HEK293T (cell line): ENCODE measurements around the gene WBP11.

Experiments used
- ARNT ChIP-seq: fragments of 450-650 bp; IDR thresholded peaks from 2 replicates; pipeline ENCODE4 v1.6.1; 2017; ENCODE audit warnings: mild to moderate bottlenecking
- BHLHE40 ChIP-seq: fragments of 450-650 bp; IDR thresholded peaks from 2 replicates; pipeline ENCODE4 v1.6.1; 2016; ENCODE audit warnings: mild to moderate bottlenecking, moderate library complexity, borderline replicate concordance
- CTBP1 ChIP-seq: fragments of 450-650 bp; IDR thresholded peaks from 2 replicates; pipeline ENCODE4 v1.6.1; 2016; ENCODE audit warnings: borderline replicate concordance
- ELF4 ChIP-seq: fragments of 450-650 bp; IDR thresholded peaks from 2 replicates; pipeline ENCODE4 v1.6.1; 2017; ENCODE audit warnings: antibody characterized with exemption
- FOXA1 ChIP-seq: fragments of 450-650 bp; IDR thresholded peaks from 2 replicates; pipeline ENCODE4 v1.6.1; 2016; ENCODE audit warnings: mild to moderate bottlenecking
- FOXM1 ChIP-seq: fragments of 450-650 bp; IDR thresholded peaks from 2 replicates; pipeline ENCODE4 v1.6.1; 2017; ENCODE audit warnings: mild to moderate bottlenecking, borderline replicate concordance
- L3MBTL2 ChIP-seq: fragments of 450-650 bp; conservative IDR thresholded peaks from 2 replicates; pipeline ENCODE4 v1.6.1; 2016; ENCODE audit warnings: mild to moderate bottlenecking
- NFRKB ChIP-seq: fragments of 450-650 bp; IDR thresholded peaks from 2 replicates; pipeline ENCODE4 v1.6.1; 2016; ENCODE audit warnings: mild to moderate bottlenecking, moderate library complexity
- SP1 ChIP-seq: fragments of 450-650 bp; IDR thresholded peaks from 2 replicates; pipeline ENCODE4 v1.6.1; 2017
- SUZ12 ChIP-seq: fragments of 450-650 bp; IDR thresholded peaks from 2 replicates; pipeline ENCODE4 v1.6.1; 2016; ENCODE audit warnings: mild to moderate bottlenecking
- TARDBP ChIP-seq: fragments of 450-650 bp; IDR thresholded peaks from 2 replicates; pipeline ENCODE4 v1.6.1; 2016
- ZNF384 ChIP-seq: fragments of 450-650 bp; IDR thresholded peaks from 2 replicates; pipeline ENCODE4 v1.6.1; 2016
- TF ChIP-seq, protein P1 (sequence below): fragments of 450-650 bp; IDR thresholded peaks from 2 replicates; pipeline ENCODE4 v1.6.1; 2016

DNA sequence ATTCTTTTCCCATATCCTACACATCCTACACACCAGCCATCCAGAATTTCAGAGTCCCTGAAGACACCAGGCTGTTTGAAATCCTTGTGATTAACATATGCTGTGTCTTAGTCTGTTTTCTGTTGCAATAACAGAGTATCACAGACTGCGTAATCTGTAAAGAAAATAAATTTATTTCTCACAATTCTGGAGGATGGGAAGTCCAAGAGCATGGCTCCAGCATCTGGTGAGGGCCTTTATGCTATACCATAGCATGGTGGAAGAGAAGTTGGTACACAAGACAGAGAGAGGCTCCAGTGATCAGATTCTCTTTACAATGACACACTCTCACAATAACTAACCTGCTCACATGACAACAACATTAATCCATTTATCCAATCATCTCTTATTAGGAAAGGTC lies 36.0 kb upstream of the WBP11 start:
- TF ChIP-seq FOXM1 = no peak
- no peak for TF ChIP-seq SP1
- no peak for TF ChIP-seq L3MBTL2
- no peak for TF ChIP-seq SUZ12
- TF ChIP-seq BHLHE40 = no peak
- no peak for TF ChIP-seq ZNF384
- no peak for TF ChIP-seq FOXA1
- no peak for TF ChIP-seq NFRKB
- no peak for TF ChIP-seq TARDBP
- no peak for TF ChIP-seq ELF4
- no peak for TF ChIP-seq ARNT
- TF ChIP-seq CTBP1 = no peak
- TF ChIP-seq, protein P1, sequence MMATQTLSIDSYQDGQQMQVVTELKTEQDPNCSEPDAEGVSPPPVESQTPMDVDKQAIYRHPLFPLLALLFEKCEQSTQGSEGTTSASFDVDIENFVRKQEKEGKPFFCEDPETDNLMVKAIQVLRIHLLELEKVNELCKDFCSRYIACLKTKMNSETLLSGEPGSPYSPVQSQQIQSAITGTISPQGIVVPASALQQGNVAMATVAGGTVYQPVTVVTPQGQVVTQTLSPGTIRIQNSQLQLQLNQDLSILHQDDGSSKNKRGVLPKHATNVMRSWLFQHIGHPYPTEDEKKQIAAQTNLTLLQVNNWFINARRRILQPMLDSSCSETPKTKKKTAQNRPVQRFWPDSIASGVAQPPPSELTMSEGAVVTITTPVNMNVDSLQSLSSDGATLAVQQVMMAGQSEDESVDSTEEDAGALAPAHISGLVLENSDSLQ = no peak
